IMR-90 (cell line): ENCODE results near the gene SUSD6. TPM values are rescaled to one million over a fixed set of nuclear protein-coding genes. Genes with fewer than 3 reads are reported as not detected.

Experiments used
- ATAC-seq: fragments of 200-7000 bp; cut with Tn5 transposase; 2 replicates; pipeline ENCODE4 v1.9.1; 2020; ENCODE audit warnings: low read depth, mild to moderate bottlenecking, moderate library complexity
- BruUV-seq: library from RNA; stranded (reverse); fragments of 400-500 nt; replicated peaks from 2 replicates; lab custom pipeline; 2021; lab: Mats Ljungman, UMichigan
- CTCF ChIA-PET: fragments of 300-600 bp; formaldehyde crosslinking; extraction: SDS; loops from one replicate; lab custom pipeline; 2021; ENCODE audit warnings: antibody characterized with exemption; lab: Yijun Ruan, JAX
- POLR2A ChIA-PET: fragments of 300-600 bp; sonication (Branson Sonifier 250); formaldehyde crosslinking; loops from one replicate; lab custom pipeline; 2022; ENCODE audit warnings: antibody characterized with exemption; ENCODE audit not compliant: unreplicated experiment; lab: Charles Lee
- DNase-seq: peaks from one replicate; pipeline ENCODE4 v3.0.0; 2013
- H2AFZ ChIP-seq: replicated peaks from 2 replicates; pipeline ENCODE3; 2013; ENCODE audit warnings: low read length, mild to moderate bottlenecking; ENCODE audit not compliant: poor library complexity
- H2AK5ac ChIP-seq: 2 replicates; pipeline ENCODE4 v1.6.1; 2013; ENCODE audit warnings: low read depth, low read length, inconsistent platforms
- H2AK9ac ChIP-seq: replicated peaks from 2 replicates; pipeline ENCODE3; 2013; ENCODE audit warnings: mild to moderate bottlenecking, low read depth, low read length, moderate library complexity; ENCODE audit not compliant: poor library complexity
- H2BK120ac ChIP-seq: 2 replicates; pipeline ENCODE4 v1.6.1; 2013; ENCODE audit warnings: low read depth, low read length, inconsistent platforms
- H2BK15ac ChIP-seq: 3 replicates; pipeline ENCODE4 v1.6.1; 2013; ENCODE audit warnings: low read depth, low read length, inconsistent platforms
- H2BK20ac ChIP-seq: 2 replicates; pipeline ENCODE4 v1.6.1; 2013; ENCODE audit warnings: low read depth, mild to moderate bottlenecking, inconsistent platforms, low read length, moderate library complexity
- H2BK5ac ChIP-seq: 2 replicates; pipeline ENCODE4 v1.6.1; 2013; ENCODE audit warnings: mild to moderate bottlenecking, low read depth, low read length, inconsistent platforms; ENCODE audit not compliant: poor library complexity, severe bottlenecking
- H3K14ac ChIP-seq: replicated peaks from 2 replicates; pipeline ENCODE4 v1.6.1; 2013; ENCODE audit warnings: low read depth, low read length, inconsistent platforms
- H3K18ac ChIP-seq: 2 replicates; pipeline ENCODE4 v1.6.1; 2013; ENCODE audit warnings: low read depth, low read length, control low read depth
- H3K23ac ChIP-seq: 2 replicates; pipeline ENCODE4 v1.6.1; 2013; ENCODE audit warnings: low read depth, low read length, inconsistent platforms
- H3K27ac ChIP-seq: 2 replicates; pipeline ENCODE4 v1.5.1; 2013; ENCODE audit warnings: mild to moderate bottlenecking, control low read depth, low read length; ENCODE audit not compliant: insufficient read depth
- H3K27me3 ChIP-seq: 2 replicates; pipeline ENCODE4 v1.6.1; 2013; ENCODE audit warnings: low read length; ENCODE audit not compliant: control insufficient read depth, insufficient read depth
- H3K36me3 ChIP-seq: 2 replicates; pipeline ENCODE4 v1.6.1; 2013; ENCODE audit warnings: low read length, mixed read lengths; ENCODE audit not compliant: control insufficient read depth, insufficient read depth
- H3K4ac ChIP-seq: 2 replicates; pipeline ENCODE4 v1.6.1; 2013; ENCODE audit warnings: low read depth, low read length, inconsistent platforms
- H3K4me1 ChIP-seq: 2 replicates; pipeline ENCODE4 v1.6.1; 2013; ENCODE audit warnings: low read length, mixed read lengths; ENCODE audit not compliant: control insufficient read depth, insufficient read depth
- H3K4me2 ChIP-seq: 2 replicates; pipeline ENCODE4 v1.6.1; 2013; ENCODE audit warnings: low read depth, mild to moderate bottlenecking, control low read depth, low read length, moderate library complexity
- H3K4me3 ChIP-seq: 2 replicates; pipeline ENCODE4 v1.5.1; 2013; ENCODE audit warnings: low read depth, mild to moderate bottlenecking, control low read depth, low read length, moderate library complexity; ENCODE audit not compliant: insufficient read depth
- H3K56ac ChIP-seq: 2 replicates; pipeline ENCODE4 v1.6.1; 2013; ENCODE audit warnings: low read length, inconsistent platforms; ENCODE audit not compliant: insufficient read depth; ENCODE audit errors: extremely low read depth
- H3K79me1 ChIP-seq, 2 experiments: 2 replicates each; pipeline ENCODE4 v1.6.1; 2013; ENCODE audit warnings: low read length in 2 of 2, inconsistent platforms in 1 of 2, low read depth in 1 of 2
- H3K9ac ChIP-seq: 2 replicates; pipeline ENCODE4 v1.6.1; 2013; ENCODE audit warnings: low read depth, low read length, control low read depth
- H3K9me1 ChIP-seq: 2 replicates; pipeline ENCODE4 v1.6.1; 2013; ENCODE audit warnings: low read length, inconsistent platforms; ENCODE audit not compliant: insufficient read depth
- H3K9me3 ChIP-seq: 2 replicates; pipeline ENCODE4 v1.6.1; 2013; ENCODE audit warnings: low read length; ENCODE audit not compliant: control insufficient read depth, insufficient read depth
- H4K20me1 ChIP-seq: 2 replicates; pipeline ENCODE4 v1.6.1; 2013; ENCODE audit warnings: low read length, inconsistent platforms; ENCODE audit not compliant: insufficient read depth
- H4K5ac ChIP-seq: 2 replicates; pipeline ENCODE4 v1.6.1; 2013; ENCODE audit warnings: mild to moderate bottlenecking, low read depth, low read length, control low read depth
- H4K8ac ChIP-seq, 2 experiments: 2 replicates each; pipeline ENCODE4 v1.6.1; 2013; ENCODE audit warnings: low read depth in 2 of 2, low read length in 2 of 2, control low read depth in 1 of 2, inconsistent platforms in 1 of 2
- H4K91ac ChIP-seq: 2 replicates; pipeline ENCODE4 v1.6.1; 2013; ENCODE audit warnings: low read depth, low read length, inconsistent platforms; ENCODE audit not compliant: insufficient read depth
- CEBPB ChIP-seq: IDR thresholded peaks from 2 replicates; pipeline ENCODE4 v1.6.1; 2012; ENCODE audit warnings: low read depth, low read length, improper control_type of control experiment
- CTCF ChIP-seq: conservative IDR thresholded peaks from 2 replicates; pipeline ENCODE4 v1.5.1; 2012; ENCODE audit warnings: mild to moderate bottlenecking, low read depth, low read length, improper control_type of control experiment
- ELK1 ChIP-seq: fragments of 150-350 bp; IDR thresholded peaks from 2 replicates; pipeline ENCODE4 v1.6.1; 2016; ENCODE audit warnings: low read depth, mild to moderate bottlenecking, low read length, moderate library complexity, borderline replicate concordance
- FOS ChIP-seq: fragments of 150-350 bp; IDR thresholded peaks from 2 replicates; pipeline ENCODE4 v1.6.1; 2016; ENCODE audit warnings: low read depth, low read length
- MAFK ChIP-seq: IDR thresholded peaks from 2 replicates; pipeline ENCODE4 v1.6.1; 2012; ENCODE audit warnings: low read depth, low read length, improper control_type of control experiment
- MAZ ChIP-seq: IDR thresholded peaks from 2 replicates; pipeline ENCODE4 v1.6.1; 2012; ENCODE audit warnings: low read depth, mild to moderate bottlenecking, low read length, improper control_type of control experiment, moderate library complexity, borderline replicate concordance
- MXI1 ChIP-seq: IDR thresholded peaks from 2 replicates; pipeline ENCODE4 v1.6.1; 2012; ENCODE audit warnings: low read depth, mild to moderate bottlenecking, low read length, moderate library complexity, borderline replicate concordance
- NFE2L2 ChIP-seq: fragments of 150-350 bp; IDR thresholded peaks from 2 replicates; pipeline ENCODE4 v1.6.1; 2016; ENCODE audit warnings: low read depth, mild to moderate bottlenecking, low read length
- POLR2A ChIP-seq: IDR thresholded peaks from 2 replicates; pipeline ENCODE4 v1.6.1; 2012; ENCODE audit warnings: mild to moderate bottlenecking, low read depth, low read length
- RAD21 ChIP-seq: IDR thresholded peaks from 2 replicates; pipeline ENCODE4 v1.6.1; 2012; ENCODE audit warnings: low read length, improper control_type of control experiment
- RCOR1 ChIP-seq: IDR thresholded peaks from 2 replicates; pipeline ENCODE4 v1.6.1; 2012; ENCODE audit warnings: mild to moderate bottlenecking, low read length, improper control_type of control experiment; ENCODE audit not compliant: insufficient replicate concordance
- RFX5 ChIP-seq: IDR thresholded peaks from 2 replicates; pipeline ENCODE4 v1.8.0; 2012; ENCODE audit warnings: low read depth, mild to moderate bottlenecking, low read length, moderate library complexity
- SMC3 ChIP-seq: fragments of 150-350 bp; IDR thresholded peaks from 2 replicates; pipeline ENCODE4 v1.6.1; 2016; ENCODE audit warnings: low read depth, mild to moderate bottlenecking, antibody characterized with exemption, low read length, moderate library complexity
- WGBS, 2 experiments: methylation state at CpG; one replicate each; pipeline versions ENCODE4 v1.1.5 to v1.1.7; 2013; ENCODE audit warnings: missing lambda C conversion rate in 2 of 2; ENCODE audit not compliant: insufficient read length in 1 of 2; ENCODE audit errors: extremely low coverage in 2 of 2; 5-methylcytosine and 5-hydroxymethylcytosine counted together
- dilution Hi-C: fragments of 300-500 bp; cut with HindIII; formaldehyde crosslinking; loops from one replicate; pipeline ENCODE4 v1.14.3; 2018; ENCODE audit warnings: low sequenced_read_pairs; ENCODE audit not compliant: unreplicated experiment
- in situ Hi-C: fragments of 300-500 bp; cut with MboI; formaldehyde crosslinking; loops from 3 replicates; pipeline ENCODE4 v1.14.3; 2019; ENCODE audit warnings: low sequenced_read_pairs, inconsistent platforms, mixed read lengths
- intact Hi-C: fragments of 100-400 bp; cut with micrococcal nuclease; formaldehyde crosslinking; loops from 2 replicates; pipeline ENCODE4 v1.10.0; 2022
- polyA plus RNA-seq, 3 experiments: library from polyadenylated mRNA; depleted of rRNA; stranded (reverse); fragments of >200 nt; gene quantifications; 2 replicates each; pipeline ENCODE4 v1.2.3, GENCODE V29; 2012; ENCODE audit warnings: low replicate concordance in 1 of 3
- total RNA-seq: library from RNA; depleted of rRNA; stranded (reverse); fragments of >200 nt; gene quantifications from 2 replicates; pipeline ENCODE4 v1.2.3, GENCODE V29; 2012

The SUSD6 gene
- total and polyA plus RNA-seq, 2 of the 4 experiments (the other 2 are of a cell fraction): 2.3 to 10.1 TPM

- H2BK20ac ChIP-seq: peak overlapping the region; percentile 1; the same call in 1 of the 2 replicates
- no peaks in the 10 kb centered on the region for H3K27me3 ChIP-seq
- no TSS peak for BruUV-seq
- peaks cover 37% of the 10 kb centered on the region for H3K4me1 ChIP-seq
- no peaks in the 10 kb centered on the region for H3K9me3 ChIP-seq
- ChIA-PET POLR2A (no interaction called here), CTCF (interaction anchor here (0.7 kb wide), 1 partner anchor 11 kb away, joined by 3 read pairs; no protein-coding TSS in a partner anchor)
- H3K79me1 ChIP-seq: peaks cover 2 to 27% of the 10 kb centered on the region in 2 experiments; a peak in 2 of 4 replicates
- H3K14ac ChIP-seq: peak overlapping the region; percentile 41; the same call in 1 of the 2 replicates
- intact Hi-C loops (no loop called here), dilution Hi-C loops (no loop called here), in situ Hi-C loops (loop anchor here (5.0 kb wide), 1 partner anchor 109 kb away; no protein-coding TSS in a partner anchor)
- H4K20me1 ChIP-seq: 0 out of 2 replicates have a peak, but pooled peaks cover 6% of the 10 kb centered on the region
- H3K4ac ChIP-seq: peak overlapping the region; percentile 66
- peak overlapping the region; percentile 49 for H2BK5ac ChIP-seq
- H3K9ac ChIP-seq: no peak overlapping the region
- no peak overlapping the region; the same call in 1 of the 2 replicates for H3K56ac ChIP-seq
- H2AFZ ChIP-seq: peak overlapping the region; percentile 48
- H3K23ac ChIP-seq: 0 out of 2 replicates have a peak overlapping the region, but pooled peaks have one; percentile 80
- no peak overlapping the region for H3K4me3 ChIP-seq
- H4K5ac ChIP-seq: peak overlapping the region; percentile 11; the same call in 1 of the 2 replicates
- peak; percentile 70 for DNase-seq
- no peak overlapping the region for H2AK9ac ChIP-seq
- peak; percentile 6 for ATAC-seq
- 13% methylated on average over 3 of the region's 13 CpGs; no CpG with 5 or more reads in 1 of the 2 experiments for WGBS, 2 experiments
- H3K4me2 ChIP-seq: no peak overlapping the region
- H3K27ac ChIP-seq: peak overlapping the region; percentile 32
- peaks cover 36% of the 10 kb centered on the region for H3K9me1 ChIP-seq
- H3K18ac ChIP-seq: peak overlapping the region; percentile 21; the same call in 1 of the 2 replicates
- H2BK15ac ChIP-seq: peak overlapping the region; percentile 71; the same call in 2 of the 3 replicates
- H4K8ac ChIP-seq: peak overlapping the region; percentile 5 to 47; a peak in 2 of 4 replicates
- peak overlapping the region; percentile 63 for H4K91ac ChIP-seq
- H2BK120ac ChIP-seq: peak overlapping the region; percentile 48; the same call in 1 of the 2 replicates
- peak overlapping the region; percentile 6; the same call in 1 of the 2 replicates for H2AK5ac ChIP-seq
- H3K36me3 ChIP-seq: peaks cover 16% of the 10 kb centered on the region
- no peak for TF ChIP-seq MAZ
- no peak for TF ChIP-seq MAFK
- TF ChIP-seq CTCF: no peak
- TF ChIP-seq RAD21: no peak
- no peak for TF ChIP-seq ELK1
- TF ChIP-seq RFX5: no peak
- TF ChIP-seq NFE2L2: no peak
- no peak for TF ChIP-seq SMC3
- no peak for TF ChIP-seq POLR2A
- no peak for TF ChIP-seq RCOR1
- no peak for TF ChIP-seq CEBPB
- TF ChIP-seq MXI1: no peak
- TF ChIP-seq FOS: no peak
These were observed 104.5 kb downstream of the SUSD6 start for GRCh38 chr14:69715725-69716477.
